ENCODE results near the gene LRRC56. TPM values are rescaled to one million over a fixed set of nuclear protein-coding genes. Genes with fewer than 3 reads are reported as not detected.

The LRRC56 gene
- total RNA-seq, 1 donor from 2014 or later, result not detected

- no peak for TF ChIP-seq CTCF (IDR thresholded peaks at IDR 0.05)
- Histone ChIP-seq H3K36me3 (peaks cover 0 to under 1% of the 10 kb centered on the region in 2 donors), H3K27ac (no peak overlapping the region), H3K9me3 (no peaks in the 10 kb centered on the region), H3K4me3 (no peak overlapping the region), H3K27me3 (no peaks in the 10 kb centered on the region), H3K4me1 (peaks cover 13 to 26% of the 10 kb centered on the region in 2 donors)
- intact Hi-C loops (cut with DNase I), result no loop called here
- DNase-seq (ENCODE audit: low spot score in 2 of 2), result no peak
These were observed 1.2 kb downstream of the LRRC56 start for GRCh38 chr11:538431-539051.

- no peaks in the 10 kb centered on the region for H3K27me3 ChIP-seq
- H3K27ac ChIP-seq, result no peak overlapping the region
- TF ChIP-seq CTCF (IDR thresholded peaks at IDR 0.05), result no peak
- H3K9me3 ChIP-seq, result no peaks in the 10 kb centered on the region
- peaks cover 7 to 15% of the 10 kb centered on the region in 2 donors for H3K4me1 ChIP-seq
- no peak for DNase-seq (ENCODE audit: low spot score in 2 of 2)
- H3K4me3 ChIP-seq, result no peak overlapping the region
- intact Hi-C loops (cut with DNase I), result no loop called here
- H3K36me3 ChIP-seq, result no peaks in the 10 kb centered on the region
These were observed 2.7 kb downstream of the LRRC56 start for GRCh38 chr11:539971-540481.

GRCh38 chr11:540583-541432 lies 3.5 kb downstream of the LRRC56 start:
- no peak for TF ChIP-seq CTCF (IDR thresholded peaks at IDR 0.05)
- Histone ChIP-seq H3K4me1 (peaks cover 7 to 15% of the 10 kb centered on the region in 2 donors), H3K36me3 (no peaks in the 10 kb centered on the region), H3K27ac (no peak overlapping the region), H3K27me3 (no peaks in the 10 kb centered on the region), H3K4me3 (no peak overlapping the region), H3K9me3 (no peaks in the 10 kb centered on the region)
- intact Hi-C loops (cut with DNase I), result no loop called here
- no peak for DNase-seq (ENCODE audit: low spot score in 2 of 2)

- H3K4me1 ChIP-seq, result peaks cover 6 to 11% of the 10 kb centered on the region in 2 donors
- no peak overlapping the region for H3K27ac ChIP-seq
- no peak for DNase-seq (ENCODE audit: low spot score in 2 of 2)
- H3K36me3 ChIP-seq, result no peaks in the 10 kb centered on the region
- TF ChIP-seq CTCF (IDR thresholded peaks at IDR 0.05), result no peak
- intact Hi-C loops (cut with DNase I), result no loop called here
- H3K27me3 ChIP-seq, result no peaks in the 10 kb centered on the region
- H3K4me3 ChIP-seq, result no peak overlapping the region
- no peaks in the 10 kb centered on the region for H3K9me3 ChIP-seq
These were observed 4.1 kb downstream of the LRRC56 start for GRCh38 chr11:541433-541885.

- no peaks in the 10 kb centered on the region for H3K4me1 ChIP-seq
- no peak for TF ChIP-seq CTCF (IDR thresholded peaks at IDR 0.05)
- DNase-seq (ENCODE audit: low spot score in 2 of 2), result no peak
These were observed 7.5 kb downstream of the LRRC56 start for GRCh38 chr11:544817-545166.

More at GRCh38 chr11:544817-545166, 7.5 kb downstream of the LRRC56 start:
- Histone ChIP-seq H3K27ac (no peak overlapping the region), H3K4me3 (no peak overlapping the region), H3K27me3 (no peaks in the 10 kb centered on the region), H3K36me3 (no peaks in the 10 kb centered on the region), H3K9me3 (no peaks in the 10 kb centered on the region)
- intact Hi-C loops (cut with DNase I), result no loop called here
